ENCODE data around the gene KRTAP4-3.

- TF ChIP-seq, protein P1, sequence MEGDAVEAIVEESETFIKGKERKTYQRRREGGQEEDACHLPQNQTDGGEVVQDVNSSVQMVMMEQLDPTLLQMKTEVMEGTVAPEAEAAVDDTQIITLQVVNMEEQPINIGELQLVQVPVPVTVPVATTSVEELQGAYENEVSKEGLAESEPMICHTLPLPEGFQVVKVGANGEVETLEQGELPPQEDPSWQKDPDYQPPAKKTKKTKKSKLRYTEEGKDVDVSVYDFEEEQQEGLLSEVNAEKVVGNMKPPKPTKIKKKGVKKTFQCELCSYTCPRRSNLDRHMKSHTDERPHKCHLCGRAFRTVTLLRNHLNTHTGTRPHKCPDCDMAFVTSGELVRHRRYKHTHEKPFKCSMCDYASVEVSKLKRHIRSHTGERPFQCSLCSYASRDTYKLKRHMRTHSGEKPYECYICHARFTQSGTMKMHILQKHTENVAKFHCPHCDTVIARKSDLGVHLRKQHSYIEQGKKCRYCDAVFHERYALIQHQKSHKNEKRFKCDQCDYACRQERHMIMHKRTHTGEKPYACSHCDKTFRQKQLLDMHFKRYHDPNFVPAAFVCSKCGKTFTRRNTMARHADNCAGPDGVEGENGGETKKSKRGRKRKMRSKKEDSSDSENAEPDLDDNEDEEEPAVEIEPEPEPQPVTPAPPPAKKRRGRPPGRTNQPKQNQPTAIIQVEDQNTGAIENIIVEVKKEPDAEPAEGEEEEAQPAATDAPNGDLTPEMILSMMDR (IDR thresholded peaks at IDR 0.05 in 4 of 5, conservative IDR thresholded peaks at IDR 0.05 in 1 of 5): no peak
- no peak for TF ChIP-seq POLR2A (IDR thresholded peaks at IDR 0.05)
These were observed 40.6 kb downstream of the KRTAP4-3 start for GRCh38 chr17:41127371-41127770.

Data from gastrocnemius medialis (tissue), 4 donors.